Chondrocyte (in vitro differentiated cells): Measurements from ENCODE around the gene FARSA. TPM values are rescaled to one million over a fixed set of nuclear protein-coding genes. Genes with fewer than 3 reads are reported as not detected.
A peak's percentile ranks its signal among the peaks of the same experiment; 100 is the strongest.
"Not testable (repeated sequence)": the region's sequence is repeated elsewhere in the genome, so short reads cannot be mapped to it uniquely, and the experiment has no call there.

ENCODE experiments used
- DNase-seq: peaks from one replicate; pipeline ENCODE4 v3.0.0; 2021; ENCODE audit warnings: mixed read lengths, low spot score
- H3K27ac Mint-ChIP-seq: one replicate; pipeline ENCODE4 v1.8.0; 2021; ENCODE audit warnings: mild to moderate bottlenecking, moderate library complexity, mixed read lengths; ENCODE audit not compliant: unreplicated experiment
- H3K27me3 Mint-ChIP-seq: 2 replicates; pipeline ENCODE4 v1.8.0; 2021; ENCODE audit warnings: low read depth, mixed read lengths
- H3K36me3 Mint-ChIP-seq: 2 replicates; pipeline ENCODE4 v1.8.0; 2021; ENCODE audit warnings: low read depth, mixed read lengths
- H3K4me1 Mint-ChIP-seq: 2 replicates; pipeline ENCODE4 v1.8.0; 2021; ENCODE audit warnings: low read depth, mild to moderate bottlenecking, mixed read lengths
- H3K4me3 Mint-ChIP-seq: one replicate; pipeline ENCODE4 v1.8.0; 2021; ENCODE audit warnings: mild to moderate bottlenecking, moderate library complexity, mixed read lengths; ENCODE audit not compliant: unreplicated experiment
- H3K9me3 Mint-ChIP-seq: 2 replicates; pipeline ENCODE4 v1.8.0; 2021; ENCODE audit warnings: low read depth, mixed read lengths
- CTCF ChIP-seq: fragments of 200-600 bp; sonication (generic); IDR thresholded peaks from 2 replicates; pipeline ENCODE4 v1.5.0; 2021; ENCODE audit warnings: antibody characterized with exemption, mild to moderate bottlenecking, moderate library complexity
- total RNA-seq: library from RNA; stranded (reverse); gene quantifications from 3 replicates; pipeline ENCODE4 v1.2.1, GENCODE V29; 2021

Gene FARSA
- total RNA-seq, 1 donor from 2014 or later = 46.4 TPM

- H3K9me3 Mint-ChIP-seq = no peaks in the 10 kb centered on the region
- H3K27ac Mint-ChIP-seq = no peak overlapping the region
- H3K4me1 Mint-ChIP-seq = peaks cover 23% of the 10 kb centered on the region
- H3K36me3 Mint-ChIP-seq = no peaks in the 10 kb centered on the region
- DNase-seq = no peak
- no peak for TF ChIP-seq CTCF
- no peak overlapping the region for H3K4me3 Mint-ChIP-seq
- no peaks in the 10 kb centered on the region for H3K27me3 Mint-ChIP-seq
Measured at GRCh38 chr19:12967907-12968306, 34.4 kb upstream of the FARSA start.

- peak overlapping the region; percentile 97 for H3K4me3 Mint-ChIP-seq
- H3K27ac Mint-ChIP-seq = peak overlapping the region; percentile 86
- no peak for TF ChIP-seq CTCF
- no peaks in the 10 kb centered on the region for H3K27me3 Mint-ChIP-seq
- peaks cover 23% of the 10 kb centered on the region for H3K4me1 Mint-ChIP-seq
- H3K9me3 Mint-ChIP-seq = no peaks in the 10 kb centered on the region
- DNase-seq = no peak
- H3K36me3 Mint-ChIP-seq = no peaks in the 10 kb centered on the region
Measured at GRCh38 chr19:12965812-12966135, 32.3 kb upstream of the FARSA start.

- DNase-seq = no peak
- peak; percentile 97 for TF ChIP-seq CTCF
- peak overlapping the region; percentile 97 for H3K4me3 Mint-ChIP-seq
- H3K27me3 Mint-ChIP-seq = no peaks in the 10 kb centered on the region
- H3K27ac Mint-ChIP-seq = peak overlapping the region; percentile 86
- peaks cover 20% of the 10 kb centered on the region for H3K4me1 Mint-ChIP-seq
- no peaks in the 10 kb centered on the region for H3K36me3 Mint-ChIP-seq
- H3K9me3 Mint-ChIP-seq = no peaks in the 10 kb centered on the region
Measured at GRCh38 chr19:12965017-12965811, 31.7 kb upstream of the FARSA start.

- TF ChIP-seq CTCF = no peak
- H3K9me3 Mint-ChIP-seq = no peaks in the 10 kb centered on the region
- peaks cover 24% of the 10 kb centered on the region for H3K4me1 Mint-ChIP-seq
- no peak overlapping the region for H3K27ac Mint-ChIP-seq
- H3K27me3 Mint-ChIP-seq = no peaks in the 10 kb centered on the region
- H3K36me3 Mint-ChIP-seq = peaks cover 2% of the 10 kb centered on the region
- H3K4me3 Mint-ChIP-seq = no peak overlapping the region
- DNase-seq = no peak
Measured at GRCh38 chr19:12959481-12959880, 26.0 kb upstream of the FARSA start.

GRCh38 chr19:12957389-12957952 lies 24.0 kb upstream of the FARSA start:
- not testable (repeated sequence) for H3K36me3 Mint-ChIP-seq, H3K27me3 Mint-ChIP-seq, DNase-seq, H3K9me3 Mint-ChIP-seq
- Mint-ChIP-seq H3K27ac (peak overlapping the region; percentile 84), H3K4me3 (peak overlapping the region; percentile 67), H3K4me1 (peaks cover 45% of the 10 kb centered on the region)
